Endometrium (tissue), 2 donors: ENCODE results near the gene URI1.
"Not testable (repeated sequence)": the region's sequence is repeated elsewhere in the genome, so short reads cannot be mapped to it uniquely, and the experiment has no call there.

ENCODE experiments used
- FAIRE-seq: peaks from 2 replicates; lab custom pipeline; 2012; peaks lifted over from hg19 to GRCh38; lab: Jason Lieb, UNC
- donor health status: control.
- donor health status: control.

The URI1 gene, protein sequence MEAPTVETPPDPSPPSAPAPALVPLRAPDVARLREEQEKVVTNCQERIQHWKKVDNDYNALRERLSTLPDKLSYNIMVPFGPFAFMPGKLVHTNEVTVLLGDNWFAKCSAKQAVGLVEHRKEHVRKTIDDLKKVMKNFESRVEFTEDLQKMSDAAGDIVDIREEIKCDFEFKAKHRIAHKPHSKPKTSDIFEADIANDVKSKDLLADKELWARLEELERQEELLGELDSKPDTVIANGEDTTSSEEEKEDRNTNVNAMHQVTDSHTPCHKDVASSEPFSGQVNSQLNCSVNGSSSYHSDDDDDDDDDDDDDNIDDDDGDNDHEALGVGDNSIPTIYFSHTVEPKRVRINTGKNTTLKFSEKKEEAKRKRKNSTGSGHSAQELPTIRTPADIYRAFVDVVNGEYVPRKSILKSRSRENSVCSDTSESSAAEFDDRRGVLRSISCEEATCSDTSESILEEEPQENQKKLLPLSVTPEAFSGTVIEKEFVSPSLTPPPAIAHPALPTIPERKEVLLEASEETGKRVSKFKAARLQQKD

GRCh38 chr19:29941828-29942403 is at the start of gene URI1:
URI1 (plus strand) TSS chr19:29942239; CDS start chr19:29942548, 309 bp downstream.
- no peak for FAIRE-seq

GRCh38 chr19:29893606-29894284 is 48.3 kb upstream of the URI1 start:
- no peak for FAIRE-seq

DNA sequence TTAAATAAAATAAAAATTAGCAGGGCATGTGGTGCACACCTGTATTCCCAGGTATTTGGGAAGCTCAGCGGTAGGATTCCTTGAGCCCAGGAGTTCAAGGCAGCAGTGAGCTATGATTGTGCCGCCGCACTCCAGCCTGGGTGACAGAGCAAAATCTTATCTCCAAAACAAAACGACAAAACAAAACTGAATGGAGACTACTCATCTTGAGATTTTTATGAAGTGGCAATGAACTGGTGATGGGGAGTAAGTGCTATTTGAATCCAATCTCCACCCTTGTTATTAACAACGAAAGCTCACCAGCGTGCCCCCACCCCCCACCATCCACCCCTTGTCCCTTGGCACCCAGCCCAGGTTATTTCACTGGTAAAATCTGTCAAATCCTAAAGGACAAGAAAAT is 45.2 kb upstream of the URI1 start:
- no peak for FAIRE-seq

GRCh38 chr19:29897466-29897865 is 44.6 kb upstream of the URI1 start:
- FAIRE-seq = no peak

DNA sequence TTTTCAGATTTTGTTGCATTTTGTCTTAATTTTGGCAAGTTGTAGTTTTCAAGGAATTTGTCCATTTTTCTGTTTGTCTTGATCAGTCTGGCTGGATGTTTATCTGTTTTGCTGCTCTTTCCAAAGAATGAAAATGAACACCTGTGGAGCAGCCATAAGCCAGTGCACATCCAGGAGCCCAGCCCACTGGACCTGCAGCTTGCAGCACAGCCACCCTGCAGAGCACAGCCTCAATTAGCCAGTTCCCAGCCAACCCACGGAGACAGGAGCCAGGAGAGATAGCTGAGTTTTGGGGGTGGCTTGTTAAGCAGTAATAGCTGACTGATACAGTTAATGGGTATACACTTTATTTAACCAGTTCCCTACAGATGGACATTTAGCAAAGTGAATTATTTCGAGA is 38.0 kb upstream of the URI1 start:
- FAIRE-seq = no peak

- no peak for FAIRE-seq
Measured at GRCh38 chr19:29908963-29909944, 32.8 kb upstream of the URI1 start.

GRCh38 chr19:29914933-29915332 is 27.1 kb upstream of the URI1 start:
- FAIRE-seq = no peak

- FAIRE-seq = not testable (repeated sequence)
Measured at GRCh38 chr19:29915832-29916231, 26.2 kb upstream of the URI1 start.

DNA sequence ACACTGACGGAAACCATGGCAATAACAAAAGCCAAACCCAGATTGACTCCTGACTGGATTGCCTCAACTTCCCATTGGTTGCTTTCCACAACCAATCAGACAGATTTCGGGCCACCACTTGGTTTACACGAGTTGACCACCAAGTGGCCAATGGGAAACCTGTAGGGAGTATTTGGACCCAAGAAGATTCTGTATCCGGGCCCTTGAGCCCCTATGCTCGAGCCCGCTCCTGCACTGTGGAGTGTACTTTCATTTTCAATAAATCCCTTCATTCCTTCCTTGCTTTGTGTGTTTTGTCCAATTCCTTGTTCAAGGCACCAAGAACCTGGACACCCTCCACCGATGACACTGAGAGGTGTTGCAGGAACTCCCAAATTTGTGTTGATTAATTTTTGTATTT is 24.1 kb upstream of the URI1 start:
- no peak for FAIRE-seq

GRCh38 chr19:29918891-29919290 is 23.1 kb upstream of the URI1 start:
- no peak for FAIRE-seq

DNA sequence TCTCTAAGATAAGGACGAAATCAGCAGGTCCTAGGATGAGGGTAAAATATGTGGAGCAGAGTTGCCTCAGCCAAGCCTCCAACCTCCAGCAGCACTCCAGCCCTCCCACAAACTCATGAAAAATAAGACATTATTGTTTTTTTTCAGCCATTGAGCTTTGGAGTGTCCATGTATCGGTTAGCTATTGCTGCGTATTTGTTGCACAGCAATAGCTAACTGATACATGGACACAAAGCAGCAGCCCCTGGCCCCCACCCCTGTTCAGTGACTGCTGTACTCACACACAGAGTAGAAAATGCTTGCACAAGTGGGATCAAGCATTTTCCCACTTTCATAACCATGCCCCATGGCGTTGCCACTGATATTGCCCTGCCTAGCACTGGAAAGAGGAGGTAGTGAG is 19.1 kb upstream of the URI1 start:
- FAIRE-seq = no peak

GRCh38 chr19:29923653-29924052 is 18.4 kb upstream of the URI1 start:
- no peak for FAIRE-seq

DNA sequence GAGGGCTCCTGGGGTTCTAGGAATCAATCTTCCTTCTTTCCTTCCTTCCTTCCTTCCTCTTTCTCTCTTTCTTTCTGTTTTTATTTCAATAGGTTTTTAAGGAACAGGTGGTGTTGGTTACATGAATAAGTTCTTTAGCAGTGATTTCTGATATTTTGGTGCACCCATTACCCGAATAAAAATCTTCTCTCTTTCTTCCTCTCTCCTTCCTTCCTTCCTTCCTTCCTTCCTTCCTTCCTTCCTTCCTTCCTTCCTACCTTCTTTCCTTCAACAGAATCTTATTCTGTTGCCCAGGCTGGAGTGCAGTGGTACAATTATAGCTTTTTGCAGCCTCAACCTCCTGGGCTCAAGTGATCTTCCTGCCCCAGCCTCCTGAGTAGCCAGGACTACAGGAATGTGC is 16.0 kb upstream of the URI1 start:
- FAIRE-seq = no peak

- FAIRE-seq = no peak
Measured at GRCh38 chr19:29926801-29927200, 15.2 kb upstream of the URI1 start.

DNA sequence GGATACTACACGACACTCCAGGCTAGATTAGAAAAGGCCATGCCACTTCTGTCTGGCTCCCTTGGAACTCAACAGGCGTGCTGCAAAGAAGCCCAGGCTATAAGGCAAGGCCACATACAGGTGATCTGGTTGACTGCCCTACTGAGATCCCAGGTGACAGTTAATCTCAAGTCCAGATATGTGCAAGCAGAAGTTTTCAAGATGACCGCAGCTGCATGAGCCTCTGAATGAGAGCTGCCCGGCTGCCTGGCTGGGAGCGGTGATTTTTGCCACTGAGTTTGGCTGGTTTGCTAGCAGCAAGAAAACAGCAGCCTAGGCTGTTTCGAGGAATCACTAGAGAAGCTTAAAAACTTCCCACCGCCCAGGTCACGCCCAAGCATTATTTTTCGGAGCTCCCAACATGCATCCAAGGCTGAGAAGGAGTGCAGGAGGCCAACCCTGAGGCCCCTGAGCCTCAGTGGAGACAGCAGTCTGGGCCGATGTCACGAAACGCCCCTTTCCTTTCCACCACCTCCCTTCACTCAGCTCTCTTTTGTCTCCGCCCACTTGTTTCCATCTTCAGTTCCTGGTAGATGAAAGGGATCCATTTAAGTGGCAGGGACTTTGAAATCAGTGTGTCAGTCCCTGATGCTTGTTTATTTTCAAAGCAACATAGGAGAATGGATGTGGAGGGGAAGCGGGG is 14.0 kb upstream of the URI1 start:
- FAIRE-seq = no peak

DNA sequence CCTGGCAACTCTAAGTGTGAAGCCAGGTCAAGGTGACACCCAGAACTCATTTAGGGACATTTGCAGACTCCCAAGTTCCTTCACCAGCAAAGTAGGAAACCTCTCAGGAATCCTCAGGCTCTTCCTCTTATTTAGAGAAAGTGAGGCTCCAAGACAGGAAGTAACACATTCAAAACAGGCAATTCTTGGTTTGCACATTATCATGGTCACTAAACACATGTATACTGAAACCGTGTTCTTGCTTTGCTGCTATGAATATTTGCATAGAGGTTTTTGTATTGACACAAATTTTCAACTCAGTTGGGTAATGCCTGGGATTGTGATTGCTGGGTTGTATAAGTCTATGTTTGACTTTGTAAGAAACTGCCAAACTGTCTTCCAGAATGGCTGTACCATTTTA is 13.2 kb upstream of the URI1 start:
- FAIRE-seq = no peak

DNA sequence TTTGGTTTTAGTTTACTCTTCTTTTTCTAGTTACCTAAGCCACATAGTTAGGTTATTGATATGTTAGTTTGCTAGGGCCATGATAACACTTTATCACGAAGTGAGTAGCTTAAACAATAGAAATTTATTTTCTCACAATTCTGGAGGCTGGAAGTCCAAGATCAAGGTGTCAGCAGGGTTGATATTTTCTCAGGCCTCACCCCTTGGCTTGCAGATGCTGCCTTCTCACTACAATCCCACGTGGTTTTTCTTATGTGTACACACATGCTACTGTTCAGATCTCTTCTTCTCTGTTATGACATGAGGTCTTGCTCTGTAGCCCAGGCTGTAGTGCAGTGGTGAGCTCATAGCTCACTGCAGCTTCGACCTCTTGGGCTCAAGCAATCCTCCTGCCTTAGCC is 7.8 kb upstream of the URI1 start:
- no peak for FAIRE-seq

DNA sequence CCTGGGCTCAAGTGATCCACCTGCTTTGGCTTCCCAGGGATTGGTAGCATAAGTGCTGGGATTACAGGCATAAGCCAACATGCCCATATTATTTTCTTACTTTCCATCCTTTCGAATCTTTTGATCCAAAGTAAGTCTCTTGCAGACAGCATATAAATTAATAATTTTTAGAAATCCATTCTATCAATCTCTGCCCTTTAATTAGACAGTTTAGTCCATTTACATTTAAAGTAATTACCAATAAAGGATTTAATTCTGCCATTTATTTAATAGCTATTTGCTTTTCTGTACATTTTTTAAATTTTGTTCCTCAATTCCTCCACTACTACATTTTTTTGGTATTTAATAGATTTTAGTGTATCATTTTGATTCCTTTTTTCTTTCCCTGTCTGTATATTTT is 7.3 kb upstream of the URI1 start:
- FAIRE-seq = no peak

- no peak for FAIRE-seq
Measured at GRCh38 chr19:29936409-29936808, 5.6 kb upstream of the URI1 start.

GRCh38 chr19:29939628-29940027 is 2.4 kb upstream of the URI1 start:
- FAIRE-seq = no peak

DNA sequence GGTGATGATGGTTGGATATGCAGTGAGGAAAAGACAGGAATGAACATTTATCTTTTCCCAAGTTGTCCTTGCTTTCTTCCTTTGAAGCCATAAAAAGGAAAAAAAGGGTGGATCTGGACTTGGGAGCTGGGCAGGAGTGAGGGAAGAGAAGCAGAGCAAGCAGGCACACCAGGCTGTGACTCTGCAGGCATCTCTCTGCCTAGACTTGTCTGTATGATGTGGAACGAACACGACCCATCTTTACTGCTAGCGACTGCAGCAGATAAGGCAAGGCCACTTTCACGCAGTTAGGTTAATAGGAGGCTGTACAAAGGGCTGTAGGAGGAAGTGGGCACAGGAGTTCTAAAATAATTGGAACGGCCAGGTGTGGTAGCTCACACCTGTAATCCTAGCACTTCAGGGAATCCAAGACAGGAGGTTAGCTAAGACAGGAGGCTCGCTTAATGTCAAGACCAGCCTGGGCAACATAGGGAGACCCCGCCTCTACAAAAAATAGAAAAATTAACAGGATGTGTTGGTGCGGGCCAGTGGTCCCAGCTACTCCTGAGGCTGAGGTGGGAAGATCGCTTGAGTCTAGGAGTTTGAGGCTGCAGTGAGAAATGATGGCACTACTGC is 961 bp upstream of the URI1 start:
- FAIRE-seq = no peak
